Common myeloid progenitor, CD34-positive (primary cell): ENCODE measurements around the gene CROT.

Experiments used
- CTCF ChIA-PET: fragments of 350-600 bp; sonication (Branson Sonifier 250); formaldehyde crosslinking; loops from one replicate; lab custom pipeline; 2021; ENCODE audit warnings: antibody characterized with exemption; lab: Charles Lee
- POLR2A ChIA-PET: fragments of 350-600 bp; sonication (Branson Sonifier 250); formaldehyde crosslinking; loops from one replicate; lab custom pipeline; 2021; ENCODE audit warnings: antibody characterized with exemption; lab: Charles Lee
- DNase-seq, 3 donors: peaks; one replicate each; pipeline versions ENCODE4 v3.0.0 to v3.0.0-alpha.2; 2013
- H3K27ac ChIP-seq, 2 experiments: 1 replicate in 1 of 2; 2 replicates in 1 of 2; pipeline ENCODE4 v1.7.0; 2013; ENCODE audit warnings: inconsistent platforms in 2 of 2, low read length in 2 of 2, mild to moderate bottlenecking in 2 of 2, low read depth in 1 of 2, moderate library complexity in 1 of 2; ENCODE audit not compliant: severe bottlenecking in 2 of 2, insufficient read depth in 1 of 2, poor library complexity in 1 of 2
- H3K27me3 ChIP-seq, 5 experiments: replicated peaks in 2 of 5; 1 replicate in 3 of 5; 2 replicates in 2 of 5; pipeline versions ENCODE4 v1.6.1 to v1.7.0; 2013; ENCODE audit warnings: low read length in 4 of 5, mild to moderate bottlenecking in 2 of 5, moderate library complexity in 2 of 5, inconsistent platforms in 1 of 5; ENCODE audit not compliant: insufficient read depth in 5 of 5, control insufficient read depth in 4 of 5
- H3K36me3 ChIP-seq, 4 experiments: 1 replicate in 2 of 4; 2 replicates in 2 of 4; pipeline versions ENCODE4 v1.6.1 to v1.7.0; 2013; ENCODE audit warnings: low read length in 3 of 4, control low read depth in 1 of 4, mild to moderate bottlenecking in 1 of 4; ENCODE audit not compliant: control insufficient read depth in 4 of 4, insufficient read depth in 4 of 4
- H3K4me1 ChIP-seq, 4 experiments: 1 replicate in 3 of 4; 2 replicates in 1 of 4; pipeline versions ENCODE4 v1.6.1 to v1.7.1; 2013; ENCODE audit warnings: low read length in 3 of 4, mild to moderate bottlenecking in 3 of 4, control low read depth in 1 of 4, inconsistent platforms in 1 of 4, moderate library complexity in 1 of 4; ENCODE audit not compliant: control insufficient read depth in 4 of 4, insufficient read depth in 4 of 4; ENCODE audit errors: control extremely low read depth in 1 of 4
- H3K4me3 ChIP-seq, 7 experiments: 1 replicate in 4 of 7; 2 replicates in 3 of 7; pipeline versions ENCODE4 v1.5.1 to v1.7.0; 2013; ENCODE audit warnings: mild to moderate bottlenecking in 7 of 7, low read length in 6 of 7, moderate library complexity in 6 of 7, inconsistent platforms in 2 of 7, low read depth in 2 of 7, control low read depth in 1 of 7; ENCODE audit not compliant: insufficient read depth in 4 of 7, control insufficient read depth in 1 of 7; ENCODE audit errors: extremely low read depth in 1 of 7
- H3K9me3 ChIP-seq, 5 experiments: 1 replicate in 4 of 5; 2 replicates in 1 of 5; pipeline versions ENCODE4 v1.6.1 to v1.7.1; 2013; ENCODE audit warnings: low read length in 4 of 5, mild to moderate bottlenecking in 2 of 5, inconsistent platforms in 1 of 5, low read depth in 1 of 5, moderate library complexity in 1 of 5; ENCODE audit not compliant: control insufficient read depth in 4 of 5, insufficient read depth in 2 of 5; ENCODE audit errors: control extremely low read depth in 1 of 5
- WGBS: methylation state at CpG from one replicate; pipeline ENCODE4 v1.1.5; 2013; ENCODE audit not compliant: insufficient coverage; 5-methylcytosine and 5-hydroxymethylcytosine counted together

Gene CROT

DNA sequence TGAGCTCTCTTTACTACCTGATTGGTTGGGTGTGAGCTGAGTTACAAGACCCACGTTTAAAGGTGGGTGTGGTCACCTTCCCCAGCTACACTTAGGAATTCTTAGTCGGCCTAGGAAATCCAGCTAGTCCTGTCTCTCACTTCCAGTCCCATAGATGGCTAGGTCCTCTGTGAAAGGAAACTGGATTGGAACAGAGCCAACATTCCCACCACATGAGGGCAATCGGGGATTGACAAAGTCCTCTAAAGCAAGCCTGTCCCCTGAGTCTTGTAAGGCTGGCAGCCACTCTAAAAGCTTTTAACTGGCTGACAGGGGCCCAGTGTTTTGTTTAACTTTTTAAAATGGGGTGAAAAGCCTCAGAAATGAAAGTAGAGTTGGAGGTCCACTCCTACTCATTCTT, 15.1 kb upstream of the CROT start:
- ChIA-PET POLR2A (no interaction called here), CTCF (interaction anchor here (1.0 kb wide), 1 partner anchor 16 kb away, joined by 5 read pairs; no protein-coding TSS in a partner anchor)
- Histone ChIP-seq H3K9me3 (peaks cover 4 to 62% (median 37%) of the 10 kb centered on the region in 5 experiments), H3K4me3 (no peak overlapping the region), H3K27ac (no peak overlapping the region), H3K4me1 (no peaks in the 10 kb centered on the region), H3K36me3 (peaks cover 0 to 52% (median 7%) of the 10 kb centered on the region in 4 experiments), H3K27me3 (no peaks in the 10 kb centered on the region)
- DNase-seq: no peak
- WGBS: 79% methylated on average over 2 of the region's 3 CpGs

DNA sequence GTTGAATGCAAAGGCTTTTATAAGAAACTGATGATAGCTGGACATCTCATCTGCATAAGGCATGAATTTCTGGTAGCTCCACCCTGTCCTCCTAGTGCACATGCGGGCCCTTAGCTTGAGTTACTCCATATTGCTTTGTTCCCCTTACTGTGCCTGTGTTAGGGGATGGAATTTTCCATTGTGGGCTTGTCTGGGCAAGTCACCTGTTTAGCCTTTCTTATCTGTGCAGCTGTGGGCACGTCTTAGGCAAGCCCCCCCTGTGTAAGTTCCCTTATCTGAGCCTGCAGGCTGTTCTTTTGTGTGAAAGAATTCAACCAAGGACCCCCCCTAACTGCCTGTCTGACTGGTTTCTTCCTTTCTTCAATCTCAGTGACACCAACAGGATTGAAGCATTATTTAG, 14.5 kb upstream of the CROT start:
- H3K4me1 ChIP-seq: no peaks in the 10 kb centered on the region
- ChIA-PET CTCF (no interaction called here), POLR2A (no interaction called here)
- 50% methylated on average over 2 of the region's 2 CpGs for WGBS
- peak; percentile 40 to 85 (median 61) for DNase-seq
- H3K27ac ChIP-seq: no peak overlapping the region
- peaks cover 4 to 57% (median 37%) of the 10 kb centered on the region in 5 experiments for H3K9me3 ChIP-seq
- H3K36me3 ChIP-seq: peaks cover 0 to 49% (median 7%) of the 10 kb centered on the region in 4 experiments
- H3K4me3 ChIP-seq: no peak overlapping the region
- no peaks in the 10 kb centered on the region for H3K27me3 ChIP-seq

DNA sequence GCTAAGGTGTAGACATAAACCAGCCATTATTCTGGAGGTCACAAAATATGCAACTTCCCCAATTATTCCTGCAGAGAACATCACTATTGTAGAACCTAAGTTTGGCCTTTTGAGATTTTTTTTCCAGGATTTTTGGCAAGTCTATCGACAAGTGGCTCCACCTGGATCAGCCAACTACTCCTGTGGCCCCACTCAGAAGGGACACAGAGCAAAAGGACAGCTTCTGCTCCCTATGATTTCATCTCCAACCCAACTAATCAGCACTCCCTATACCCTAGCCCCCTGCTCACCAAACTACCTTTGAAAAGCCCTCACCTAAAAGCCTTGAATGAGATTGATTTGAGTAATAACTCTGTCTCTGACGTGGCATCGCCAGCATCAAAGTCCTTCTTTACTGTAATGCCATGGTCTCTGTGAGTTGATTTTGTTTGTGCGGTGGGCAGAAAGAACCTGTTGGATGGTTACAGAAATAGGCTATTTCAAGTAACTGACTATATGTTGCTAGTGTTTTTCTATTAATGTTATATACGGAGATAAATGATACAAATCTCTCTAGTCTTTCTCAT, 13.7 kb upstream of the CROT start:
- Histone ChIP-seq H3K27ac (no peak overlapping the region), H3K36me3 (peaks cover 0 to 52% (median 7%) of the 10 kb centered on the region in 4 experiments), H3K4me3 (no peak overlapping the region), H3K4me1 (no peaks in the 10 kb centered on the region), H3K27me3 (no peaks in the 10 kb centered on the region), H3K9me3 (peaks cover 4 to 50% (median 31%) of the 10 kb centered on the region in 5 experiments)
- POLR2A ChIA-PET: no interaction called here
- CTCF ChIA-PET: no interaction called here
- 100% methylated on average over 3 of the region's 5 CpGs for WGBS
- no peak for DNase-seq

DNA sequence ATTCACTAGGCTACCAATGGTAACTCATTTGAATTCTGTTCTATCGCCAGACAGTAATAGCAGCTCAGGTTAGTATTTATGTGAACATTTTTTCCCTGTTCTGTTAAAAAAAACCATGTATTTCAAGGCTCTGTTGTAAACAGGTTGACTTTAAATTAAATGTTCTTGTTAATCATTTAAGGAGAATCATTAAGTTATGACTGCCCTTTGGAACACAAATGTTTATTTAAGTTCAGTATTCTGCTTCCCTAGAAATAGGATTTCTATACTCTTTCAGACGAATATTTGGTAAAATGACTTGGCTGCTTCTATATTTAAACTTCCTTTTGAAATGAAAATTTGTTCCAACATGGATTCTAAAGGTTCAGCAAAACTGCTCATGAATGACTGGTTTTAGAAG, 13.1 kb upstream of the CROT start:
- H3K4me3 ChIP-seq: no peak overlapping the region
- no CpG with 5 or more reads among the region's 2 CpGs for WGBS
- CTCF ChIA-PET: no interaction called here
- H3K36me3 ChIP-seq: peaks cover 0 to 50% (median 7%) of the 10 kb centered on the region in 4 experiments
- POLR2A ChIA-PET: no interaction called here
- H3K9me3 ChIP-seq: peaks cover 4 to 44% (median 25%) of the 10 kb centered on the region in 5 experiments
- H3K27ac ChIP-seq: no peak overlapping the region
- H3K4me1 ChIP-seq: no peaks in the 10 kb centered on the region
- H3K27me3 ChIP-seq: no peaks in the 10 kb centered on the region
- no peak for DNase-seq

DNA sequence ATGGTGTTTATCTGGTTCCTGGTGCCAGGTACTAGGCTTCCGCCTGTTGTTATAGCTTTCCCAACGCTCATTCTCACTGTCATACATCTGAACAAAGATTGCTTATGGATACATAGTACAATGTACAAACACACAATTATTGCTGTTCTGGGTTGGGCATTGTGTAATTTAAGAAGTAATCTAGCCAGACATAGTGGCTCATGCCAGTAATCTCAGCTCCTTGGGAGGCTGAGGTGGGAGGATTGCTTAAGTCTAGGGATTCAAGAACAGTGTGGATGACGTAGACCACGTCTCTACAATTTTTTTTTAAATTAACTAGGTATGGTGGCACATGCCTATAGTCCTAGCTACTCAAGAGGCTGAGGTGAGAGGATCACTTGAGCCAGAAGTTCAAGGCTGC, 9.3 kb upstream of the CROT start:
- no peaks in the 10 kb centered on the region for H3K27me3 ChIP-seq
- H3K4me3 ChIP-seq: no peak overlapping the region
- no peak overlapping the region for H3K27ac ChIP-seq
- no peak for DNase-seq
- CTCF ChIA-PET: interaction anchor here (1.6 kb wide), 1 partner anchor 9 kb away, joined by 4 read pairs; the partner anchor contains the start of gene CROT
- no CpG with 5 or more reads among the region's 4 CpGs for WGBS
- H3K36me3 ChIP-seq: peaks cover 2 to 23% (median 5%) of the 10 kb centered on the region in 4 experiments
- peaks cover 0 to 8% (median 0%) of the 10 kb centered on the region in 5 experiments for H3K9me3 ChIP-seq
- POLR2A ChIA-PET: no interaction called here
- H3K4me1 ChIP-seq: peaks cover 0 to 10% (median under 1%) of the 10 kb centered on the region in 4 experiments

DNA sequence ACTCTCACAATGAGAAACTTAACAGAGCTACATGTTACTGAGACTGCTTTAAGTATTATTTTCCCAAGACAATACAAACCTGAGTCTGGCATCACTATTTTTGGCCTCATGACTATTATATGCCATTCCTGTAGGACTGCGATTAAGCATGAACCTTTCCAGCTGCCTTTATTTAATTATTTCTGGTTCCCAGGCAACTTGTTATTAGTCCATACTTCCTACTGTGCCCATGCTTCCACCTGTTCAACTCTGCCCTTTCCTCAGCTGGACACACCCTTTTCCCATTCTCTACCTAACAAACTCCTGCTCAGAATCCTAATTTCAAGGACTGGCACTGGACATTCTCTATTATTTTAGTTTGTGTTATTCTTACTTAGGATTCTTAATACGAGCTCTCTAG, 8.1 kb upstream of the CROT start:
- no peak overlapping the region for H3K27ac ChIP-seq
- no peaks in the 10 kb centered on the region for H3K27me3 ChIP-seq
- no peak for DNase-seq
- peaks cover 0 to 8% (median 0%) of the 10 kb centered on the region in 5 experiments for H3K9me3 ChIP-seq
- ChIA-PET POLR2A (no interaction called here), CTCF (interaction anchor here (0.9 kb wide), 1 partner anchor 10 kb away, joined by 3 read pairs; no protein-coding TSS in a partner anchor)
- WGBS: 100% methylated on average over 1 of the region's 2 CpGs
- peaks cover 0 to 19% (median 6%) of the 10 kb centered on the region in 4 experiments for H3K4me1 ChIP-seq
- H3K36me3 ChIP-seq: peaks cover 2 to 21% (median 6%) of the 10 kb centered on the region in 4 experiments
- H3K4me3 ChIP-seq: no peak overlapping the region

DNA sequence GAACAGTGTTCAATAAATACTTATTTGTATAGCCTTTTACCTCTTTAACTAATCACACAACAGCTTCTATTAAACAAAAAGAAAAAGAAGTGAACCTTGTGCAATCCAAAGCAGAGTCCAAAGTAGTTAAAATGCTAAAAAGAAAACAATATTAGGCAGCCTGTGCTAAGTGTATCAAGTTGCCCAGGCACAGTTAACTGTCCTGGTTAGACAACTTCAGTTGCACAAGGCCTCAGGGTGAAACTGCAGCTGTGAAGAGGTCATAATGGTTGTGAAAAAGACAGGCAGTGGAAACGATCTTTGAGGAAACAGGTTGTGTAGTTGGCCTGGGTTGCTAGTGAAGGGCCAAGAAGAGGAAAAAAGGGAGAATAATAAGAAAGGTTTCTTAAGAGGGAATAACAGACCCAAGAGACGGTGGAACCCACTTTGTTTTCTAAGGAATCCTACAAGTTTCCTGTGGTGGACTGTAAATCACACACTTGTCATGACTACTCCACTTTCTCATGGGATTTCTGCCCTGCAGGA, 6.0 kb upstream of the CROT start:
- Histone ChIP-seq H3K9me3 (peaks cover 0 to 6% (median 0%) of the 10 kb centered on the region in 5 experiments), H3K27me3 (no peaks in the 10 kb centered on the region), H3K36me3 (peaks cover 2 to 17% (median 6%) of the 10 kb centered on the region in 4 experiments), H3K27ac (no peak overlapping the region), H3K4me3 (peak overlapping the region in 1 of 7 experiments; percentile 29), H3K4me1 (peaks cover 0 to 37% (median 13%) of the 10 kb centered on the region in 4 experiments)
- ChIA-PET POLR2A (interaction anchor here (0.6 kb wide), 1 partner anchor 209 kb away, joined by 4 read pairs; no protein-coding TSS in a partner anchor), CTCF (no interaction called here)
- no peak for DNase-seq
- WGBS: 45% methylated on average over 2 of the region's 2 CpGs
